MM.1S (cell line): ENCODE data around the gene GBGT1.

Source experiments
- DNase-seq: peaks from one replicate; pipeline ENCODE4 v3.0.0-alpha.2; 2015
- H2AFZ ChIP-seq: fragments of 300-600 bp; sonication (generic); 2 replicates; pipeline ENCODE4 v1.6.0; 2016; ENCODE audit warnings: antibody characterized with exemption, low read length
- H3F3A ChIP-seq: fragments of 300-600 bp; sonication (generic); 2 replicates; pipeline ENCODE4 v1.6.1; 2016; ENCODE audit warnings: mild to moderate bottlenecking, antibody characterized with exemption, low read length, moderate library complexity, mixed read lengths; ENCODE audit not compliant: insufficient read depth
- H3K27ac ChIP-seq: fragments of 300-600 bp; sonication (generic); 2 replicates; pipeline ENCODE4 v1.5.1; 2016; ENCODE audit warnings: mild to moderate bottlenecking, low read length
- H3K27me3 ChIP-seq: fragments of 300-600 bp; sonication (generic); replicated peaks from 2 replicates; pipeline ENCODE4 v1.6.0; 2016; ENCODE audit warnings: low read length; ENCODE audit not compliant: insufficient read depth
- H3K36me3 ChIP-seq: fragments of 300-600 bp; sonication (generic); replicated peaks from 2 replicates; pipeline ENCODE4 v1.6.1; 2016; ENCODE audit warnings: mild to moderate bottlenecking, low read length, mixed read lengths; ENCODE audit not compliant: insufficient read depth
- H3K4me1 ChIP-seq: fragments of 300-600 bp; sonication (generic); 2 replicates; pipeline ENCODE4 v1.6.1; 2016; ENCODE audit warnings: low read length, mixed read lengths
- H3K4me2 ChIP-seq: fragments of 300-600 bp; sonication (generic); 2 replicates; pipeline ENCODE4 v1.6.0; 2016; ENCODE audit warnings: low read depth, low read length
- H3K4me3 ChIP-seq: fragments of 300-600 bp; sonication (generic); 2 replicates; pipeline ENCODE4 v1.5.1; 2016; ENCODE audit warnings: low read length, mixed read lengths
- H3K79me2 ChIP-seq: fragments of 300-600 bp; sonication (generic); 2 replicates; pipeline ENCODE4 v1.6.1; 2016; ENCODE audit warnings: mixed run types, low read length, mixed read lengths
- H3K9ac ChIP-seq: fragments of 300-600 bp; sonication (generic); 2 replicates; pipeline ENCODE4 v1.6.1; 2016; ENCODE audit warnings: low read length, mixed read lengths
- H3K9me2 ChIP-seq: fragments of 300-600 bp; sonication (generic); replicated peaks from 2 replicates; pipeline ENCODE4 v1.6.1; 2016; ENCODE audit warnings: mild to moderate bottlenecking, low read length, mixed read lengths; ENCODE audit not compliant: insufficient read depth
- H3K9me3 ChIP-seq: fragments of 300-600 bp; sonication (generic); replicated peaks from 2 replicates; pipeline ENCODE4 v1.6.1; 2016; ENCODE audit warnings: mild to moderate bottlenecking, low read length, mixed read lengths; ENCODE audit not compliant: insufficient read depth
- H4K20me1 ChIP-seq: fragments of 300-600 bp; sonication (generic); 2 replicates; pipeline ENCODE4 v1.6.1; 2016; ENCODE audit warnings: mild to moderate bottlenecking, low read length, moderate library complexity, mixed read lengths; ENCODE audit not compliant: insufficient read depth
- EZH2 ChIP-seq: fragments of 300-600 bp; sonication (generic); optimal IDR thresholded peaks from 2 replicates; pipeline ENCODE3; 2017; ENCODE audit warnings: low read depth, mild to moderate bottlenecking, antibody characterized with exemption, low read length, mixed read lengths
- EZH2phosphoT487 ChIP-seq: fragments of 300-600 bp; sonication (generic); IDR thresholded peaks from 2 replicates; pipeline ENCODE4 v1.6.1; 2018; ENCODE audit warnings: antibody characterized with exemption, low read length
- TF ChIP-seq, protein P1 (sequence below): fragments of 300-600 bp; sonication (generic); IDR thresholded peaks from 2 replicates; pipeline ENCODE4 v1.5.1; 2016; ENCODE audit warnings: antibody characterized with exemption, low read length, mixed read lengths

GBGT1 gene

DNA sequence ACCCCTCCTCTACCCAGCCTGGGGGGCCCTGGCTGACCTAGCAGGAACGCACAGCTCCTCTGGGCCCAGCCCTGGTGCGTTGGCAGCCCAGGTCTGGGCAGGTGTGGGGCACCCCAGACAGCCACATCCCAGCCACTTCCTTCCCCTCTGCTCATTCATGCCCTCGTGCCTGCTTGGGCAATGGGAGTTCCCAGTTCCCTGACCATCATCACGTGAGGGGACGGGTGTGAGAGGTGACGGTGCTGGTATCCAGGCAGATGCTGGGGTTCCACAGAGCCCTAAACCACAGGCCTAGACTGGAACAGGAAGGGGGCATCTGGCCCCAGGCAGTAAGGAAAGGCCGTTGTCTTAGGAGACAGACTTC lies 51.1 kb downstream of the GBGT1 start:
- no peak for TF ChIP-seq EZH2phosphoT487
- TF ChIP-seq, protein P1, sequence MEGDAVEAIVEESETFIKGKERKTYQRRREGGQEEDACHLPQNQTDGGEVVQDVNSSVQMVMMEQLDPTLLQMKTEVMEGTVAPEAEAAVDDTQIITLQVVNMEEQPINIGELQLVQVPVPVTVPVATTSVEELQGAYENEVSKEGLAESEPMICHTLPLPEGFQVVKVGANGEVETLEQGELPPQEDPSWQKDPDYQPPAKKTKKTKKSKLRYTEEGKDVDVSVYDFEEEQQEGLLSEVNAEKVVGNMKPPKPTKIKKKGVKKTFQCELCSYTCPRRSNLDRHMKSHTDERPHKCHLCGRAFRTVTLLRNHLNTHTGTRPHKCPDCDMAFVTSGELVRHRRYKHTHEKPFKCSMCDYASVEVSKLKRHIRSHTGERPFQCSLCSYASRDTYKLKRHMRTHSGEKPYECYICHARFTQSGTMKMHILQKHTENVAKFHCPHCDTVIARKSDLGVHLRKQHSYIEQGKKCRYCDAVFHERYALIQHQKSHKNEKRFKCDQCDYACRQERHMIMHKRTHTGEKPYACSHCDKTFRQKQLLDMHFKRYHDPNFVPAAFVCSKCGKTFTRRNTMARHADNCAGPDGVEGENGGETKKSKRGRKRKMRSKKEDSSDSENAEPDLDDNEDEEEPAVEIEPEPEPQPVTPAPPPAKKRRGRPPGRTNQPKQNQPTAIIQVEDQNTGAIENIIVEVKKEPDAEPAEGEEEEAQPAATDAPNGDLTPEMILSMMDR = no peak
- no peak for TF ChIP-seq EZH2
- H3F3A ChIP-seq = no peaks in the 10 kb centered on the region
- H3K79me2 ChIP-seq = peaks cover 6% of the 10 kb centered on the region
- no peak overlapping the region for H2AFZ ChIP-seq
- no peaks in the 10 kb centered on the region for H3K36me3 ChIP-seq
- H3K9me3 ChIP-seq = no peaks in the 10 kb centered on the region
- H3K9me2 ChIP-seq = no peaks in the 10 kb centered on the region
- no peak overlapping the region for H3K4me3 ChIP-seq
- no peak for DNase-seq
- H3K27me3 ChIP-seq = no peaks in the 10 kb centered on the region
- H3K9ac ChIP-seq = no peak overlapping the region
- H3K4me2 ChIP-seq = no peak overlapping the region
- no peaks in the 10 kb centered on the region for H3K4me1 ChIP-seq
- no peaks in the 10 kb centered on the region for H4K20me1 ChIP-seq
- no peak overlapping the region for H3K27ac ChIP-seq

DNA sequence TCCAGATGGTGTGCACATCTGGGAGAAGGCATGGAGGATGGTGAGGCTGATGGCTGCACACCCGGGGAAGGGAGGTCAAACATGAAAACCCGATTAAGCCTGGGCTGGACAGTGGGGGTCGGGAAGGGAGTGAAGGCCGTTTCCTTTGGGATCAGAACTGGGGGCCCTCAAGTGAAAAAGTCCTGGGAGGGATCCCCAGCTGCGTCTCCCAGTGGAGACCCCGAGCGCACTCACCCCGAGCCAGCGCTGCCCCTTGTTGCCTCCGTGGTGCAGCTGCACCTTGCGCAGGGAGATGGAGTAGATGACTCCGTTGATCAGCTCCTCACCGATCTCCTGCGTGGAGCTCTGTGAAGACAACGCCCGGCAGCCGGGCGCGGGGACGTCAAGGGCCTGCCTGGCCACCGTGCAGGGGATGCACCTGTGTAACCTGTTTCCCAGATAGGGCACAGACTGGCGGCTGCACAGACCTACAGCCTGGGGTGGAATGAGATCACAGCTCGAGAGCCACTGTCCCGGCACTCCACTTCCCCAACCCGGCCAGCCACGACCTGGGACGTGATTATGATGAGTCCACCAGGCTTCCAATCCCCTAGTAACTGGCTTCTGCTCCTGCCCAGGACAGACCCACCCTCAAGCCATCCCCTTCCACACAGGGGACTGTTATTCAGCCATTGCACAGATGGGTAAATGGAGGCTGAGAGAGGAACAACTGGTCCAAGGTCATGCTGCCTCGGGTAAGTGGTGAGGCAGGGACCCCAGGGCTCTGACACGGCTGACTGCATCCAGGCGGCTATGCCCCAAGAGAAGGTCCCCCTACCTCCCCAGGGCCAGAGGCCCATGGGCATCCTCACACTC lies 51.7 kb downstream of the GBGT1 start:
- Histone ChIP-seq H3F3A (no peaks in the 10 kb centered on the region), H3K36me3 (no peaks in the 10 kb centered on the region), H4K20me1 (no peaks in the 10 kb centered on the region), H3K79me2 (peaks cover 6% of the 10 kb centered on the region), H3K9me2 (no peaks in the 10 kb centered on the region), H3K4me1 (no peaks in the 10 kb centered on the region), H3K9ac (no peak overlapping the region), H3K9me3 (no peaks in the 10 kb centered on the region), H2AFZ (no peak overlapping the region), H3K4me2 (no peak overlapping the region), H3K27ac (no peak overlapping the region), H3K27me3 (no peaks in the 10 kb centered on the region), H3K4me3 (no peak overlapping the region)
- DNase-seq = no peak
- TF ChIP-seq, protein P1 = no peak
- TF ChIP-seq EZH2phosphoT487 = no peak
- TF ChIP-seq EZH2 = no peak

DNA sequence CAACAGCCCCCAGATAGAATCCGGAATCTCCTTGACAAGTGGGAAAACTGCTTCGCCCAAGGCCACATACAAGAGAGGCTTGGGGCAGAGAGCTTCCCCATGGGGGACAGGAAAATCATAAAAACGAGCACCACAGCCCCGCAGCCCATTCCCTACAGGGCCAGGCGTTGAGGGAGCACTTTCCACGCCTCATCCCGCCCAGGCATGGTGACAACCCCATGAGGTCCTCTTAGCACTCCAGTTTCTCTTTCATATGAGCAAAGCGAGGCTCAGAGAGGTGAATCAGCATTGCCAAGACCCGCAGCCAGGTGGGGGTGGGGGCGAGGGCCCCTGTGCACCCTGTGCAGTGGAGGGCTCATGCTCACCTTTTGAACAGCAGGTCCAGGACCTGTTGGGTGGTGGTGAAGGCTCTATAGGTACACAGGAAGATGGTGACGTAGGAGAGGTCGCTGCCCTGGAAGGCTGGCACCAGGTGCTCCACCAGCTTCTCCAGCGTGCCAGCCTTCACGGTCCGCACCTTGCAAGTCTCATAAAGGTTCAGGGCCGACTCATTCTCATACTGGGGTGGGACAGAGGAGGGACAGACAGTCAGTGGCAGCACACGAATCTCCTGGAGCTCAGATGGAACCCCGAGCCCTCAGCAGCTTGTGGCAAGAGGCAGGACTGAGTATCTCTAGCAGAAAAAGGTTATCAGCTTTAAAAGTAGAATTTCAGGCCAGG lies 53.6 kb downstream of the GBGT1 start:
- H4K20me1 ChIP-seq = no peaks in the 10 kb centered on the region

More for the DNA sequence above, 53.6 kb downstream of the GBGT1 start:
- H3K79me2 ChIP-seq = no peaks in the 10 kb centered on the region; the same call in 1 of the 2 replicates
- no peak overlapping the region for H3K4me3 ChIP-seq
- no peaks in the 10 kb centered on the region for H3K36me3 ChIP-seq
- no peak overlapping the region for H3K9ac ChIP-seq
- no peaks in the 10 kb centered on the region for H3K27me3 ChIP-seq
- no peaks in the 10 kb centered on the region for H3K9me2 ChIP-seq
- no peak overlapping the region for H3K4me2 ChIP-seq
- H3F3A ChIP-seq = no peaks in the 10 kb centered on the region
- no peak for TF ChIP-seq EZH2phosphoT487
- no peak for TF ChIP-seq EZH2
- TF ChIP-seq, protein P1 = no peak
- no peaks in the 10 kb centered on the region for H3K9me3 ChIP-seq
- H3K27ac ChIP-seq = no peak overlapping the region
- no peak overlapping the region for H2AFZ ChIP-seq
- H3K4me1 ChIP-seq = no peaks in the 10 kb centered on the region
- DNase-seq = no peak
